GM18502 (cell line): Measurements from ENCODE around the gene FOXD1.
"Not testable (repeated sequence)": the region's sequence is repeated elsewhere in the genome, so short reads cannot be mapped to it uniquely, and the experiment has no call there.

Experiments
- ATAC-seq: cut with Tn5 transposase; IDR thresholded peaks from one replicate; pipeline ENCODE4 v1.9.1; 2021; ENCODE audit warnings: mild to moderate bottlenecking; ENCODE audit not compliant: unreplicated experiment, poor library complexity

FOXD1 gene

GRCh38 chr5:73419465-73420390 is 28.8 kb downstream of the FOXD1 start:
- no peak for ATAC-seq

- ATAC-seq = no peak
Measured at GRCh38 chr5:73419117-73419464, 29.5 kb downstream of the FOXD1 start.

GRCh38 chr5:73418244-73418691 is 30.3 kb downstream of the FOXD1 start:
- ATAC-seq = no peak

- no peak for ATAC-seq
Measured at GRCh38 chr5:73417303-73418034, 31.1 kb downstream of the FOXD1 start.

GRCh38 chr5:73415617-73416016 is 33.0 kb downstream of the FOXD1 start:
- no peak for ATAC-seq

- ATAC-seq = no peak
Measured at GRCh38 chr5:73415171-73415570, 33.4 kb downstream of the FOXD1 start.

- no peak for ATAC-seq
Measured at GRCh38 chr5:73412597-73412988, 36.0 kb downstream of the FOXD1 start.

GRCh38 chr5:73411936-73412596 is 36.5 kb downstream of the FOXD1 start:
- ATAC-seq = no peak

- ATAC-seq = not testable (repeated sequence)
Measured at GRCh38 chr5:73409927-73410326, 38.6 kb downstream of the FOXD1 start.

GRCh38 chr5:73405691-73406090 is 42.9 kb downstream of the FOXD1 start:
- no peak for ATAC-seq

- ATAC-seq = no peak
Measured at GRCh38 chr5:73399775-73400174, 48.8 kb downstream of the FOXD1 start.
